ENCODE results near the gene CLDN1.

Gene CLDN1

DNA sequence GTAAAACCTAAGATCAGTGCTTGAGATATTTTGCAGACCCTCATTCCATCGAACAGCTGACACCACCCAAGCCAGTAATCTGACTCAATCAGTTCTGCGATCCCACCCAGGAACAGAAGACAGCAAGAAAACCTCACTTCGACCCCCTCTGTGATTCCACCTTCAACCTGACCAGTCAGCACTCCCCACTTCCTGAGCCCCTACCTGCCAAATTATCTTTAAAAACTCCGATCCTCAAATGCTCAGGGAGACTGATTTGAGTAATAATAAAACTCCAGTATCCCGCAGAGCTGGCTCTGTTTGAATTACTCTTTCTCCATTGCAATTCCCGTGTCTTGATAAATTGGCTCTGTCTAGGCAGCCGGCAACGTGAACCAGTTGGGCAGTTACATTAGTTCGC, 40.0 kb upstream of the CLDN1 start:
- DNase-seq (no peak), ATAC-seq (ENCODE audit: insufficient read depth, low read depth) (no peak)
- no peak overlapping the region for H3K9ac ChIP-seq (ENCODE audit: low read depth, low read length)
- no peaks in the 10 kb centered on the region for H4K20me1 ChIP-seq (ENCODE audit: insufficient read depth, low read length)
- no peaks in the 10 kb centered on the region for H3K9me3 ChIP-seq (ENCODE audit: insufficient read depth, low read length, severe bottlenecking)
- no peak overlapping the region for H3K4me2 ChIP-seq (ENCODE audit: insufficient read depth, low read length)
- no peak overlapping the region for H2AFZ ChIP-seq (ENCODE audit: low read depth, low read length)
- H3K27ac ChIP-seq (ENCODE audit: low read length): no peak overlapping the region
- no peak for TF ChIP-seq EZH2 (IDR thresholded peaks at IDR 0.05; ENCODE audit: borderline replicate concordance, low read depth, low read length, severe bottlenecking)
- no peak for TF ChIP-seq CTCF (IDR thresholded peaks at IDR 0.05; ENCODE audit: borderline replicate concordance, extremely low read depth, low read length, poor library complexity, severe bottlenecking)
- H3K4me1 ChIP-seq (ENCODE audit: insufficient read depth, low read length): no peaks in the 10 kb centered on the region
- H3K79me2 ChIP-seq (ENCODE audit: insufficient read depth, low read length): no peaks in the 10 kb centered on the region
- no peaks in the 10 kb centered on the region for H3K36me3 ChIP-seq (ENCODE audit: insufficient read depth, low read length)
- no peak overlapping the region for H3K4me3 ChIP-seq (ENCODE audit: low read depth in 1 of 2, low read length in 2 of 2)
- H3K27me3 ChIP-seq (ENCODE audit: insufficient read depth, low read length, poor library complexity): no peaks in the 10 kb centered on the region

- H3K4me1 ChIP-seq (ENCODE audit: insufficient read depth, low read length): no peaks in the 10 kb centered on the region
- H3K36me3 ChIP-seq (ENCODE audit: insufficient read depth, low read length): no peaks in the 10 kb centered on the region
- H3K79me2 ChIP-seq (ENCODE audit: insufficient read depth, low read length): no peaks in the 10 kb centered on the region
- DNase-seq (no peak), ATAC-seq (ENCODE audit: insufficient read depth, low read depth) (no peak)
- H3K9me3 ChIP-seq (ENCODE audit: insufficient read depth, low read length, severe bottlenecking): no peaks in the 10 kb centered on the region
- no peak overlapping the region for H3K4me2 ChIP-seq (ENCODE audit: insufficient read depth, low read length)
- H3K27me3 ChIP-seq (ENCODE audit: insufficient read depth, low read length, poor library complexity): no peaks in the 10 kb centered on the region
- TF ChIP-seq CTCF (IDR thresholded peaks at IDR 0.05; ENCODE audit: borderline replicate concordance, extremely low read depth, low read length, poor library complexity, severe bottlenecking): no peak
- TF ChIP-seq EZH2 (IDR thresholded peaks at IDR 0.05; ENCODE audit: borderline replicate concordance, low read depth, low read length, severe bottlenecking): no peak
- no peaks in the 10 kb centered on the region for H4K20me1 ChIP-seq (ENCODE audit: insufficient read depth, low read length)
- H3K27ac ChIP-seq (ENCODE audit: low read length): no peak overlapping the region
- H3K9ac ChIP-seq (ENCODE audit: low read depth, low read length): no peak overlapping the region
- H3K4me3 ChIP-seq (ENCODE audit: low read depth in 1 of 2, low read length in 2 of 2): no peak overlapping the region
- H2AFZ ChIP-seq (ENCODE audit: low read depth, low read length): no peak overlapping the region
These were observed 39.5 kb upstream of the CLDN1 start for GRCh38 chr3:190361791-190362190.

DNA sequence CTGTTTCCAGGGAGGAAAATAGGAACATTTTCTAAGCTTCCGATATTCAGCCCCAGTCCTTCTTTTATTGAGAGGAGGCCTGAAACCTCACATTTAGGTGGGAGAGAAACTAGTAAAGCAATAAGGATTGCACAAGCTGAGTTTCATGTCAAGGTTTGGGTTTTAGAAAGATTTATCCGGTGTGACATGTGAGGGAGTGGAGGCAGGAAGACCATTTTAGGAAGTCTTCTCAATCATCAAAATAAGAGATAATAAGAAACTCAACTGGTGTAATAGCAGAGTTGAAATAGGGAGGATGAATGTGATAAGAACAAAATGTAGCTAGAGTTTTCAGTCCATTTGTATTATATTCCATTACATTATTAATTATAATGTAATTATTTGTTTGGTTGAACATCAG, 38.0 kb upstream of the CLDN1 start:
- H3K4me1 ChIP-seq (ENCODE audit: insufficient read depth, low read length): no peaks in the 10 kb centered on the region
- no peak overlapping the region for H3K27ac ChIP-seq (ENCODE audit: low read length)
- no peaks in the 10 kb centered on the region for H4K20me1 ChIP-seq (ENCODE audit: insufficient read depth, low read length)
- H3K9me3 ChIP-seq (ENCODE audit: insufficient read depth, low read length, severe bottlenecking): no peaks in the 10 kb centered on the region
- DNase-seq (no peak), ATAC-seq (ENCODE audit: insufficient read depth, low read depth) (no peak)
- H3K9ac ChIP-seq (ENCODE audit: low read depth, low read length): no peak overlapping the region
- H3K36me3 ChIP-seq (ENCODE audit: insufficient read depth, low read length): no peaks in the 10 kb centered on the region
- H2AFZ ChIP-seq (ENCODE audit: low read depth, low read length): no peak overlapping the region
- no peak overlapping the region for H3K4me2 ChIP-seq (ENCODE audit: insufficient read depth, low read length)
- H3K4me3 ChIP-seq (ENCODE audit: low read depth in 1 of 2, low read length in 2 of 2): no peak overlapping the region
- TF ChIP-seq EZH2 (IDR thresholded peaks at IDR 0.05; ENCODE audit: borderline replicate concordance, low read depth, low read length, severe bottlenecking): no peak
- TF ChIP-seq CTCF (IDR thresholded peaks at IDR 0.05; ENCODE audit: borderline replicate concordance, extremely low read depth, low read length, poor library complexity, severe bottlenecking): no peak
- H3K79me2 ChIP-seq (ENCODE audit: insufficient read depth, low read length): no peaks in the 10 kb centered on the region
- H3K27me3 ChIP-seq (ENCODE audit: insufficient read depth, low read length, poor library complexity): no peaks in the 10 kb centered on the region

DNA sequence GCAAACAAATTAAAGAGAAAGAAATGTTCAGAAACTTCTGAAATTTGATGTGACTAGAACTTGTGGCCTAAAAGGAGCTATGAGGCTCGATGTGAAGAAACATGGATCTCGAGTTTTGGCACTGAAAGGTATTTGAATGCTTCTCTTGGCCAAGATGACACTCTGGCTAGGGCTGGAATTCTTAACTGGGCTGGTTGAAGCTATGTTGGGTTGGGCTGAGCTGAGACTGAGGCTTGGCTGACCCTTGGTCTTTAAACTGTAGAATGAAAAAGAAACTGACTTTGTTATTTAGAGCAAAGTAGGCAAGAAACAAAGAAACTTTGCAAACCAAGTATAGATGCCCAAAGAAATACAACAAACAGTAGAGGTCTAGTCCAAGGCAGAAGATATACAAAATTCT, 37.6 kb upstream of the CLDN1 start:
- H3K79me2 ChIP-seq (ENCODE audit: insufficient read depth, low read length): no peaks in the 10 kb centered on the region
- H2AFZ ChIP-seq (ENCODE audit: low read depth, low read length): no peak overlapping the region
- H3K36me3 ChIP-seq (ENCODE audit: insufficient read depth, low read length): no peaks in the 10 kb centered on the region
- TF ChIP-seq CTCF (IDR thresholded peaks at IDR 0.05; ENCODE audit: borderline replicate concordance, extremely low read depth, low read length, poor library complexity, severe bottlenecking) (no peak), EZH2 (IDR thresholded peaks at IDR 0.05; ENCODE audit: borderline replicate concordance, low read depth, low read length, severe bottlenecking) (no peak)
- no peaks in the 10 kb centered on the region for H4K20me1 ChIP-seq (ENCODE audit: insufficient read depth, low read length)
- no peaks in the 10 kb centered on the region for H3K4me1 ChIP-seq (ENCODE audit: insufficient read depth, low read length)
- no peaks in the 10 kb centered on the region for H3K27me3 ChIP-seq (ENCODE audit: insufficient read depth, low read length, poor library complexity)
- H3K4me2 ChIP-seq (ENCODE audit: insufficient read depth, low read length): no peak overlapping the region
- H3K9me3 ChIP-seq (ENCODE audit: insufficient read depth, low read length, severe bottlenecking): no peaks in the 10 kb centered on the region
- H3K27ac ChIP-seq (ENCODE audit: low read length): no peak overlapping the region
- no peak overlapping the region for H3K4me3 ChIP-seq (ENCODE audit: low read depth in 1 of 2, low read length in 2 of 2)
- H3K9ac ChIP-seq (ENCODE audit: low read depth, low read length): no peak overlapping the region
- DNase-seq (no peak), ATAC-seq (ENCODE audit: insufficient read depth, low read depth) (no peak)
